NCI-H146 treated with DMSO at 0.1 percent for 48 hours (cell line): Measurements from ENCODE around the gene CLN5.
A peak's percentile ranks its signal among the peaks of the same experiment; 100 is the strongest.
"Not testable (repeated sequence)": the region's sequence is repeated elsewhere in the genome, so short reads cannot be mapped to it uniquely, and the experiment has no call there.

Experiments
- DNase-seq: peaks from one replicate; lab custom pipeline; 2025; ENCODE audit not compliant: unreplicated experiment; lab: John Stamatoyannopoulos, UW

Gene CLN5

DNA sequence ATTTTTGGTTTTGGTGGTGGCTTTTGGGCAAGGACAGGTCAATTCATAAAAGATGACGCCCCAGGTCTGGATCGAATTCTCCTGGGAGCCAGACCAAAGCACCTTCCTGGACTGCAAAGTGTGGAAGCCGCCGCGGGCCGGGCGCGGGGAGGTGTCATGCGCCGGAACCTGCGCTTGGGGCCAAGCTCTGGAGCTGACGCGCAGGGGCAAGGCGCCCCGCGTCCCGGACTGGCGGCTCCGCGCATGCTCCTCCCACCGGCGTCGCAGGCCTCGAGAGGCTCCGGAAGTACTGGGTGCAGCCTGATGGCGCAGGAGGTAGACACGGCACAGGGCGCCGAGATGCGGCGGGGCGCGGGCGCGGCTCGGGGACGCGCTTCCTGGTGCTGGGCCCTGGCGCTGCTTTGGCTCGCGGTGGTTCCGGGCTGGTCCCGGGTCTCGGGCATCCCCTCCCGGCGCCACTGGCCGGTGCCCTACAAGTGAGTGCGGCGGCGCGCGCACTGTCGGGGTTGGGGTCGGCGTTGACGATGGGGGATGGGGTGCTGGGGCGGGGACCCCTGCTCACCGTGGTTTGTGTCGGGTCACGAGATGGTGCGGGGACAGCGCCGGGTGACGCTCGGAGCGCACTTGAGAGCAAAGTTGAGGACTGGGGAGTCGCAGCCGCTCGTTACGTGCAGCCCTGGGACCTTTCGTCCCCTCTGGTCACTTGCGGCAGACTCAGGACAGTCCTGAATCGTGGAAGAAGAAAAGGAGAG, at the start of gene CLN5:
Gene CLN5 (plus strand): TSS at position 286 of the 752 bp plus-strand sequence. CDS start 18 bp downstream, at position 304.
- peak; percentile 86 for DNase-seq

DNA sequence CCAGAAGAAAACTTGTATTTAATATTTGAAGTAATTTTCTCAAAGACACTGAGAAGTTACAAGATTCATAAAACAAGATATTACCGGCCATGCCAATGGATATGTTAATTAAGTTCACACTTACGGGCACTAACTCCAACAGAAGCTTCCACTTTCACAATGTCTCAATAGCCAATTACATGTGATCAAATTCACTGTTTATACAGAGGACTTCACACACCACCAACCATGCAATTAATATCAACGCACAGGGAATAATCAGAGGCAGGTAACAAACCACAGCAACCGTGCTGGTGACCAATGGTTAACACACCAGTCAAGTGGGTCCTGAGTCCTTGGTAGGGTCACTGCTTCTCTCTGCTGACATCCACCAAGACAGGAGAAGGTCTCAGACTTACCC, 49.5 kb upstream of the CLN5 start:
- no peak for DNase-seq

DNA sequence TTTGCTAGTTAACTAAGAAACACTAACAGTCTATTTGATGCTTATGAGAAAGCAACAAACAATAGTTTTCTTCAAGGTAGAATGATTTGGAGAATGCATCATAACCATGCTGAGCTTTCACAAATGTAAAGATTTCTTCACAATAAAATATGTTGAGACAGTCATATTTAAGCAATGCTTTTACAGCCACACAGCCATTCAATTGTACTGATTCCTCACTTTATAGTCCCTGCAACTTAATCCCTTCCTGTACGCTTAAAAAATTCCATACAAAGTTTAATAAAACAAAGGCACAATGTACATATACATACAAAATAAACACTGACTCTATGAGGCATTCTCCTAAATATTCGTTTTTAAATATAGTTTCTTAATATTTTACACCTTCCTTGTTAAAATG, 48.2 kb upstream of the CLN5 start:
- DNase-seq: no peak

DNA sequence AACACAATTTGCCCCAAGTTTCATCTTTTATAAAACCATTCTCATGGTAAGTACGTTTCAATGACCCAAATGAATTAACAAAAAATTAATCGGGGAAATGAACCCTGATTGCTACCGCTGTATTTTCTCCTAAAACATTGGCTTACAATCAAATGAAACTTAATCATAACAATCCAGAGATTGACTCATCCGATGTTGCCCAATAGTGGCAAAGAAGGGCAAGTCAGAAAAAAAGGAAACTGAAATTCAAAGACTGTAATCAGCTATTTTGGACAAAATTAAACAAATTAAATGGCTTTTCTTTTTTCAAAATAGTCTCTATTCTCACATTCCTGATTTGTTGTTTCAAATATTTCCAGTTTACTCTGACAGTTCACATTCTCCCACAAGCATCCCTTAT, 47.4 kb upstream of the CLN5 start:
- no peak for DNase-seq

DNA sequence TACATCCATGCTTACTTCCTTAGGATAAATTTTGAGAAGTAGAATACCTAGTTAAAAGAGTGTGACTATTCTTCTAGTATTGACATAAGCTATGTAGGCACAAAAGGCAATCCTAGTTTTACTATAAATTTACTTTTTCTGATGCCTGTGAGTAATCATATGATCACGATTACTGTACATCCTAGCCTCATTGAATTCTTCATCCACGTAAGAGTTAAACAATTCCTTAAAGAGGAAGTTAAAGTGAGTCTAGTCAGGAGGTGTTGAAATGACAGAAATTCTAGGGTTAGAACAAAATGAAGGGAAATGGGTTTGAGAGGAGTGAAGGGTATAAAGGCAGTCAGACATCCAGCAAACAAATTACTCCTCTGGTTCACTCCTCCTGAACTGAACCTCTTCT, 43.7 kb upstream of the CLN5 start, which contains the start of gene ACOD1:
Gene ACOD1 (plus strand): TSS at position 363 of the 400 bp plus-strand sequence. CDS start 48 bp downstream, outside the sequence.
- DNase-seq: no peak

DNA sequence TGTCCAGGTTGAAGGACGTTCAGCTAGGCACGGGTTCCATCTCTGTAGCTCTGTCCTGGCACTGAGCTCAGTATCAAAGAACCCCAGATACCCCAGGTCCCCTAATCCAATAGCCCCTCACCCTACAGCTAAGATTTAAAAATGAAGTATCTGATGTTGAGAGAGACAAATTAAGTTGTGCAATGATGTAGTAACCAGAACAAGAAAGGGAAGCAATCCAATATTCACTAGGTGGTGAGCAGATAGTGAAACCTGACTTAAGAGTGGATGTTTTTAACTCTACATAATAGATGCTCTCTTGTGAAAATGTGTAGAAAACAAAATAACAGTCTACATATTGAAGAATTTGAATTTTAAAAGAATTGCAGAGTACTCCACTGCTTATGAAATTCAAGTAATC, 41.8 kb upstream of the CLN5 start:
- DNase-seq: no peak

DNA sequence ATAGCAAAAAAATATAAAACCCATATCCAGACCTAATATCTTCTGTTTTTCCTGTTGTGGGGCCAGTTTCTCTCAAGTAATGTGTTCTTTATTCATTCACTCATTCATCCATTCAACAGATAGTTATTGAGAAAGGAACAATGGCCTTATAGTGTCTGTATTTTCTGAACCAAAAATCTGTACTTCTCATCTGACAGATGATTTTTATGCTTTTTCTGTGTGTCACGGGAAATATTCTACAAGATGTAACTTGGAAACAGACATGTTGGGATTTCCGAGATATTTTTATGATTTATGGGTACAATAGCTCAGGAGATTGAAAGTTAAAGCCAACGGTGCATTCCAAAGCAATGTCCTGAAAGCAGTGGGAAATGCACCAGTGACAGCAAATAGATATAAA, 37.9 kb upstream of the CLN5 start:
- no peak for DNase-seq

DNA sequence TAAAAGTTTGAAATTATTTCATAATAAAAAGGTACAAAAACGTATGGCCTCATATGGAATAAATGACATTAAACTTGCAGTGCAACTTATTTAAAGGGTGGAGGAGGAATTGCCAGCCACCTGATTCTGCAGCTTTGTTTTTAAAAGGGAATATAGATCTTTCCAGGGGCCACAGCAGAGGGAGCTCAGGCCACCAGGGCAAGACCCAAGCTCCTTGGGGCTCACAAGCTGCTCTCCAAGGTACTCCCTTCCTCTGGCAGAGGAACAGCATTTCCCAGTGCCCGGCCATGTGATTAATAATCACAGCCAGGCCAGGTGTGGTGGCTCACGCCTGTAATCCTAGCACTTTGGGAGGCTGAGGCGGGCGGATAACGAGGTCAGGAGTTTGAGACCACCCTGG, 37.3 kb upstream of the CLN5 start:
- no peak for DNase-seq

DNA sequence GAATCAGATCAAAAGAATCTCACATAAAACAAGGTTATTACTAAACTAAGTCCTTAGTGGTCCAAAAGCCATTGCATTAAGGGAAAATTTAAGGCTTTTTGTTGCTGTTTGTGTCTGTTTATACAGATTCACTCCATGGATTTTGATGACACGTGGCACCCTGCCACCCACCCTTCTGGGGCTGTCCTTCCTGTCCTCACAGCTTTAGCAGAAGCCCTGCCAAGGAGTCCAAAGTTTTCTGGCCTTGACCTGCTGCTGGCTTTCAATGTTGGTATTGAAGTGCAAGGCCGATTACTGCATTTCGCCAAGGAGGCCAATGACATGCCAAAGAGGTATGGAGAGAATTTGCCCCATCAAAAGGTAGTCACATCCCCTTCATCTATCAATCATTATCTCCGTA, 36.7 kb upstream of the CLN5 start:
- no peak for DNase-seq

DNA sequence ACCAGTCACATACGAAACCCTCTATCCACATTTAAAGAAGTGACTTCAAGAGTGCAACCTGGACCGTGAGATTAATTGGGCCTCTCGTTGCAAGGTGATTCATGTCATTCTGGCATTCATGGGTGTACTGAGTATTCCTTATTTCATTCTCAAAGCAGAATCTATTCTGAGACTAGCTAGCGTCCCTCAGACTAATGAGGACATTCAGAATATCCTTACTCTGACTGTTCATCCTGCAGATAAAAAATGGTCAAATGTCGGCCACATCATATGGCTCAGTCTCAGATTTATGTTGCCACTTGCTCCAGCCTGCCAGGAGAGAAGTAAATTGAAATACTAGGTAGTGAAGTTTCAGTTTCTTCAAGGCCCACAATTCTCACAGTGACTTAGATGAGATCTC, 36.2 kb upstream of the CLN5 start:
- no peak for DNase-seq

DNA sequence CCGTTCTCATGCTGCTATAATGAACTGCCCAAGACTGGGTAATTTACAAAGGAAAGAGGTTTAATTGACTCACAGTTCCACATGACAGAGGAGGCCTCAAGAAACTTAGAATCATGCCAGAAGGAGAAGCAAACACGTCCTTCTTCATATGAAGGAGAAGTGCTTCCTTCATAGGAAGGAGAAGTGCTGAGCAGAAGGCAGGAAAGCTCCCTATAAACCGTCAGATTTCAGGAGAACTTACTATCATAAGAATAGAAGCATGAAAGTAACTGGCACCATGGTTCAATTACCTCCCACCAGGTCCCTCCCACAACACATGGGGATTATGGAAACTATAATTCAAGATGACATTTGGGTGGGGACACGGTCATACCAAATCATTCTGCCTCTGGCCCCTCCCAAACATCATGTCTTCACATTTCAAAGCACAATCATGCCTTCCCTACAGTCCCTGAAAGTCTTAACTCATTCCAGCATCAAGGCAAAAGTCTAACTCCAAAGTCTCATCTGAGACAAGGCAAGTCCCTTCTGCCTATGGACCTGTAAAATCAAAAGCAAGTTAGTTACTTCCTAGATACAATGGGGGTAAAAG, 32.9 kb upstream of the CLN5 start:
- DNase-seq: no peak

DNA sequence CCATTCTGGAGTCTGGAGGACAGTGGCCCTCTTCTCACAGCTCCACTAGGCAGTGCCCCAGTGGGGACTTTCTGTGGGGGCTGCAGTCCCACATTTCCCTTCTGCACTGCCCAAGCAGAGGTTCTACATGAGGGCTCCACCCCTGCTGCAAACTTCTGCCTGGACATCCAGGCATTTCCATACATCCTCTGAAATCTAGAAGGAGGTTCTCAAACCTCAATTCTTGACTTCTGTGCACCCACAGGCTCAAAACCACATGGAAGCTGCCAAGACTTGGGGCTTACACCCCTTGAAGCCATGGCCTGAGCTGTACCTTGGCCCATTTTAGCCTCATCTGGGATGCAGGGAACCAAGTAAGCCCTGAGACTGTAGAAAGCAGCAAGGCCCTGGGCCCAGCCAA, 32.1 kb upstream of the CLN5 start:
- not testable (repeated sequence) for DNase-seq

DNA sequence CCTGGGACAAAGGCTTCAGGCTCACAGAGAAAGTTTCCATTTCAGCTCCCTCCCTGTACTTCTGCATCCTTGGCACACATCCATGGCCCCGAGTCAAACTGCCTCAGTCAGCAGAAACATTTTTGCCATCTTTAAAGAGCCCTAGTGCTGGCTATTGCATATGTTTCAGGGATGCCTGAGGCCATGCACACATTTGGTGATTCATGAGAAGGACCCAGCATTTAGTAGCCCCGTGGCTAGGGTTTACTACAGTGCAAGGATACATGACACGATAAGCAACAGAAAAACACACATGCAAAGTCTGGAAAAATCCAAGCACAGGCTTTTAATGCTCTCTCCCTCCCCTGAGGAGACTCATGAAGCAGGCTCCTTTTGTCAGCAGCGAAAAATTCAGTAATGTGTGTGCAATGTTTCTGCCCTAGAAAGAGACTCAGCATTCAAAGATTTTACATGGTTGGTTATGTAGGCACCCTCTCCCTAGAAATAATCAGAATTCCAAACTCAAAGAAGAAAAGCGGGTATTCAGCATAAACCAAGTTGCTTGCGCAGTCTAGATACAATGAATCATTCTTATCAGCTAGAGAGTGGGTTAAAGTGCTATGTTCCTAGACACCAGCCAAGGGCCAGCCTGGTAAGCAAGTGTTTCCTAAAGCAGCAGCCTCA, 26.0 kb upstream of the CLN5 start:
- no peak for DNase-seq

DNA sequence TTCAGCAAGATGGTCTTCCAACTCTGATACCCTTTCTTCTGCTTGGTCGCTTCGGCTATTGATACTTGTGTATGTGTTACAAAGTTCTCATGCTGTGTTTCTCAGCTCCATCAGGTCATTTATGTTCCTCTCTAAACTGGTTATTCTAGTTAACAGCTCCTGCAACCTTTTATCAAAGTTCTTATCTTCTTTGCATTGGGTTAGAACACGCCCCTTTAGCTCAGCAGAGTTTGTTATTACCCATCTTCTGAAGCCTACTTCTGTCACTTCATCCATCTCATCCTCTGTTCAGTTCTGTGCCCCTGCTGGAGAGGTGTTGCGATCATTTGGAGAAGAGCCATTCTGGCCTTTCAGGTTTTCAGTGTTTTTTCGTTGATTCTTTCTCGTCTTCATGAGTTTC, 24.9 kb upstream of the CLN5 start:
- no peak for DNase-seq

DNA sequence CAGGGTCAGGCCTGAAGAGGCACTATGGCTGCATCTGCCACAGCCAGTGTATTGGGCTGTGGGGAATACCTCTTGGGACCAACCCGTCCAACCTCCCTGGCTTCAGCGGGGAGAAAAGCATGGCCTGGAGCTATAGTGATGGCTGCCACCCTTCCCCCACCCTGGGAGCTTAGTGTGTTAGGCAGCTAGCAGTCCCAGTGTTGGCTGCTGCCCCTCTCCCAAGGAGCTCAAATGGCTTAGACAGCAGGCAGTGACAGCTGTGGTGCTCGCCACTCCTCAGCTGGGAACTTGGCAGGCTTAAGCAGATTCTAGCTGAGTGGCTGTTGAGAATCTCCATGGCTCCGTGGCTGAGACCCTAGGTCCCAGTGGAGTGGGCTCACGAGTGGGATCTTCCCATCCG, 23.8 kb upstream of the CLN5 start:
- no peak for DNase-seq

DNA sequence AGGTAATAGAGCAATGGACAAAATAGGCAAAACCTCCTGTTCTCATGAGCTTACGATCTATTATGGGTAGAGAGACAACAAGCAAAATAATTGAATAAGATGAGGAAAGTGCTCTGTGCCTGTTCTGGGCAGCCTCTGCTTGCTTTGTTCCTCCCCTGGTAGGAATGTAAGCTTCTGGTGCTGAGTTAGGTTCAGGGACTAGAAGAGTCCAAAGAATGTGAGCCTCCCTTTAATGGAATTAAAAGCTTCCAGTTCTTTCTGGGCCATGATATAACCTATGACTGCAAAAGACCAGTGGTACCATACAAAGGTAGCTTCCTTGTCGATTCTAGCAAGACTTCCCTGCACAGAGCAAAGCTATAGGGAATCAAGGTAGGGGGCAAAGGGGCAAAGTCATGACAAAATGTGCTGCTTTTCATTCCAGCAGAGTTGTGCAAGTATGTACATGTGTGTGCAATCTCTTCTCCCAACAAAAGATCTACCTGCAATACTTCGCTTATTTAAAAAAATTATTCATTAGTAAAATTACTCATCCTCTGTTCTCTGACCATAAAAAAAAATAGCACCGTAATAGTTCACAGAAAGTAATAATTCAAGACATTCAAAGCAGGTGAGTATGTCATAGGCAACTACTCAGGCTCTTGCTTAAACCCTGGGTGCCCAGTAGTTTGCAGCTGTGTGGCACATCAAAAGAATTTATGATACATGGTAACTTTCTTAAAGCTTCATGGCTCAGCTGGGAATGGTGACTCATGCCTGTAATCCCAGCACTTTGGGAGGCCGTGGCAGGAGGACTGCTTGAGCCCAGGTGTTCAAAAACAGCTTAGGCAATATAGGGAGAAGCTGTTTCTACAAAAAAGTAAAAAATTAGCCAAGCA, 22.2 kb upstream of the CLN5 start:
- DNase-seq: no peak

DNA sequence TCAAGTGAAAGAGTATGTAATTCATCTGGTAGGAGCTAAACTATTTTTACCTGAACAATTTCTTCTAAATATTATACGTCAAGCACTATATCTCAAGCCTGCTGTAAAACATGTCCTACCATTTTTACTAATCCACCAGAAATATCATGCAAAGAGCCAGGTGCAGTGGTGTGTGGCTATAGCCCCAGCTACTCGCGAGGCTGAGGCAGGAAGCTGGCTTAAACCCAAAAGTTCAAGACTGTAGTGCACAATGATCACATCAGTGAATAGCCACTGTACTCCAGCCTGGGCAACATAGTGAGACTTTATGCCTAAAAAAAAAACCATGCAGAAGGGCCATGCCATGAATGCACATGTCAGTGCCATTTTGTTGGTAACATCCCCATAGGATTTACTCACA, 20.7 kb upstream of the CLN5 start:
- DNase-seq: no peak

DNA sequence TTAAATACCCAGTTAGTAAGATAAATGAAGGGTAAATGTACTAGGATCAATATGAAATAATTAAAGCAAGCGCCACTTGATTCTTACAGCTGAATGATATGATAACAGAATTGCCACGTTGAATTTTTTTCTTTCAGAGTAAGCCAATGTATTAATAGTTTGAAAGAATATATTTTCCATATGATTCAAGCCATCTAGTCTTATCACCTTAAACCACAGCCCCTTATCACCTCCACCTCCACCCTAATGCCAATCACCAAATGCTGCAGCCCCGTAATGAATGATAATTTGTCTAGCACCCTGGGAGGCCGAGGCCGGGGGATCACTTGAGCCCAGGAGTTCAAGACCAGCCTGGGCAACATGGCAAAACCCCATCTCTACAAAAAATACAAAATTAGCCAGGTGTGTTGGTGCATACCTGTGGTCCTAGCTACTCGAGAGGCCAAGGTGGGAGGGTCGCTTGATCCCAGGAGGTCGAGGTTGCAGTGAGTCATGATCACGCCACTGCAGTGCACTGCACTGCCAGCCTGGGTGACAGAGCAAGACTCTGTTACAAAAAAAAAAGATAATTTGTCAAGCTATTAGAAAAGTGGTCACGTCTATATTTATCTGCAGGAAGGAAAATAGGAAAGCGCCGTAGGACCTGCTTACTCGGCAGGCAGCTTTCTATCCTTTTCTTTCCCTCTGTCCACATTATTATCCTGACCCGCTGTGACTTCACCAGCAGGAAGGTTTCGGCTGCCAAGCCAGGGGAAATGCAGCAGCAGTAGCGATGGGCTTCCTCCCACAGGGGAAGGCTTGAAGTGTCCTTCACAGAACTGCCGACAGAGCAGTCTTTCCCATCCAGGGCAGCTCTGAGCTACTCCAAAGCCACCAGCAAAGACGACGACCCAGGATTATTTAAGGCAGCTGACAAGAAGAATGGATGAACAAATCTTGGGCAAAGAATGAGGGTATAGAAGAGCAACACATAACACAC, 19.7 kb upstream of the CLN5 start:
- DNase-seq: peak; percentile 48

DNA sequence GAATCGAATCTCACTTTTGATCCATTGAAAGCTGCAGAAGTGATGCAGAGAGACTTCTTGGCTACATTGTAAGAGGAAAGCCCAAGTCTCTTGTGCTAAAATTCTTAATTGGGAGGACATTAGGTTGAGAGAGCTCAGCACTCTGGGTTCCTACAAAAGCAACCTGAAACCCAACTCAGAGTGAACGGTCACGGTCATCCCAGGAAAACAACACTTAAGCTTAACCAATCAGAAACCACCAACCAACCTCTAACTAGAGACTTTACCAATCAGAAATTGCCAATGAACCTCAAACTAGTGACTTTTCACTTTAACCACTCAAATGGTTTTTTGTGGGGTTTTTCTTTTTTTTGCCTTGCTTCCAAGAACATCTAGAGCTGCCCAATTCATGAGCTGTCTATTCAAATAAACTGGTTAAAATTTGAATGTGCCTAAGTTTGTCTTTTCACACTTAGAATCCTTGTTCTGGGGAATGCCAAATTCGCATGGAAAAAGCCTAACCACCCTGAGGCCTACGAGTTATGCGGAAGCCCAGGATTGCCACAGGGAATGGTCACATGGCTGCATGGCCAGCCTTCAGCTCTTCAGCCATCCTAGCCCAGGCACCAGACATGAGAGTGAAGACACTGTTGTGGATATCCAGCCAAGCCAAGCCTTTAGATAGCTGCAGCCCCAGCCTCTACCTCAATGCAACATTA, 17.8 kb upstream of the CLN5 start:
- no peak for DNase-seq

DNA sequence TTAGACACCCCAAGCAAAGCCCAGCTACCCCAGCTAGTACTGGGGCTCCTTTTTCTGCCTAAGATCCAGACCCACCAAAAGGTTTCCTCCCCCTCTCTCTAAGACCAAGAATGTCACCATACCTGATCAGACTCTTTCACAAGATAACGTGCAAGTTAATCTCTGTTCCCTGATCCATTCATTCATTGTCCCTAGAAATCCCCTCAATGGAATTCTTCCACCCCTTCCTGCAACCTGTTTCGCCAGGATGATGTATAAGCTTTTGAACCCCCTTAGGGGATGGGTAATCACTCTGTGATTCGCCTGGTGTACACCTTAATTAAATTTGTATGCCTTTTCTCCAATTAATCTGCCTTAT, 17.3 kb upstream of the CLN5 start:
- DNase-seq: no peak
